SK-N-SH (cell line): ENCODE measurements around the gene RPL22. TPM values are rescaled to one million over a fixed set of nuclear protein-coding genes. Genes with fewer than 3 reads are reported as not detected.

Experiments
- CTCF ChIA-PET: fragments of 300-600, 350-600 bp; formaldehyde crosslinking; extraction: SDS; loops from one replicate; lab custom pipeline; 2021; lab: Yijun Ruan, JAX
- POLR2A ChIA-PET: fragments of 350-600 bp; sonication (Branson Sonifier 250); formaldehyde crosslinking; extraction: SDS; loops from one replicate; lab custom pipeline; 2020; ENCODE audit warnings: antibody characterized with exemption, inconsistent platforms; lab: Yijun Ruan, JAX
- DNase-seq: peaks from one replicate; pipeline ENCODE4 v3.0.0; 2012
- H2AFZ ChIP-seq: fragments of 200-600 bp; sonication (generic); 2 replicates; pipeline ENCODE4 v1.8.1; 2016; ENCODE audit warnings: antibody characterized with exemption, mild to moderate bottlenecking, low read depth
- H3F3A ChIP-seq: fragments of 200-600 bp; sonication (generic); replicated peaks from 2 replicates; pipeline ENCODE3; 2016; ENCODE audit warnings: antibody characterized with exemption, mild to moderate bottlenecking; ENCODE audit not compliant: insufficient read depth
- H3K27ac ChIP-seq, 2 experiments: fragments of 200-500 bp in 1 of 2; fragments of 200-600 bp in 1 of 2; sonication (Bioruptor generic) in 1 of 2; sonication (generic), shearing (Covaris generic) in 1 of 2; 2 replicates each; pipeline versions ENCODE4 v1.5.1 to v1.6.1; 2014 to 2016; ENCODE audit warnings: low read depth in 2 of 2, inconsistent platforms in 1 of 2, low read length in 1 of 2, mild to moderate bottlenecking in 1 of 2, mixed read lengths in 1 of 2
- H3K27me3 ChIP-seq: fragments of 200-600 bp; sonication (generic), shearing (Covaris generic); 2 replicates; pipeline ENCODE4 v1.6.1; 2016; ENCODE audit warnings: mixed run types; ENCODE audit not compliant: insufficient read depth
- H3K36me3 ChIP-seq, 2 experiments: fragments of 200-500 bp in 1 of 2; fragments of 200-600 bp in 1 of 2; sonication (Bioruptor generic) in 1 of 2; sonication (generic) in 1 of 2; replicated peaks in 1 of 2; 2 replicates each; pipeline versions ENCODE3 to v1.5.1; 2014 to 2016; ENCODE audit warnings: low read length in 1 of 2, mild to moderate bottlenecking in 1 of 2; ENCODE audit not compliant: insufficient read depth in 2 of 2, control insufficient read depth in 1 of 2
- H3K4me1 ChIP-seq, 2 experiments: fragments of 200-500 bp in 1 of 2; fragments of 200-600 bp in 1 of 2; sonication (Bioruptor generic) in 1 of 2; sonication (generic), shearing (Covaris generic) in 1 of 2; 2 replicates each; pipeline versions ENCODE4 v1.5.1 to v1.6.1; 2014 to 2016; ENCODE audit warnings: low read depth in 1 of 2, low read length in 1 of 2, mixed run types in 1 of 2; ENCODE audit not compliant: insufficient read depth in 2 of 2, control insufficient read depth in 1 of 2
- H3K4me2 ChIP-seq: fragments of 200-600 bp; sonication (generic), shearing (Covaris generic); 2 replicates; pipeline ENCODE4 v1.6.1; 2017; ENCODE audit warnings: mixed run types
- H3K4me3 ChIP-seq, 2 experiments: fragments of 200-500 bp in 1 of 2; fragments of 200-600 bp in 1 of 2; sonication (Bioruptor generic) in 1 of 2; sonication (generic), shearing (Covaris generic) in 1 of 2; 2 replicates each; pipeline versions ENCODE4 v1.5.1 to v1.8.1; 2014 to 2016; ENCODE audit warnings: low read depth in 2 of 2, inconsistent platforms in 1 of 2, low read length in 1 of 2, mild to moderate bottlenecking in 1 of 2, mixed read lengths in 1 of 2, moderate library complexity in 1 of 2
- H3K79me2 ChIP-seq: fragments of 200-600 bp; sonication (generic); 2 replicates; pipeline ENCODE4 v1.8.1; 2017; ENCODE audit warnings: mild to moderate bottlenecking; ENCODE audit not compliant: insufficient read depth
- H3K9ac ChIP-seq: fragments of 200-600 bp; sonication (generic); 2 replicates; pipeline ENCODE4 v1.6.1; 2017; ENCODE audit warnings: mixed run types
- H3K9me2 ChIP-seq: fragments of 200-600 bp; sonication (generic); 2 replicates; pipeline ENCODE4 v1.6.1; 2017; ENCODE audit warnings: mixed run types
- H3K9me3 ChIP-seq: fragments of 200-600 bp; sonication (generic); 2 replicates; pipeline ENCODE4 v1.6.1; 2017; ENCODE audit warnings: mixed run types, mild to moderate bottlenecking, moderate library complexity
- H4K20me1 ChIP-seq: fragments of 200-600 bp; sonication (generic); 2 replicates; pipeline ENCODE4 v1.6.1; 2017; ENCODE audit warnings: mild to moderate bottlenecking, mixed run types; ENCODE audit not compliant: insufficient read depth
- EP300 ChIP-seq, 2 experiments: IDR thresholded peaks; 2 replicates each; pipeline versions ENCODE4 v1.4.0 to v1.6.1; 2012; ENCODE audit warnings: borderline replicate concordance in 1 of 2, low read depth in 1 of 2, low read length in 1 of 2
- EZH2phosphoT487 ChIP-seq: fragments of 200-600 bp; sonication (generic); IDR thresholded peaks from 2 replicates; pipeline ENCODE4 v1.6.1; 2017; ENCODE audit warnings: low read depth, mixed run types, mild to moderate bottlenecking, antibody characterized with exemption, moderate library complexity, borderline replicate concordance
- FOSL2 ChIP-seq: IDR thresholded peaks from 2 replicates; pipeline ENCODE4 v1.4.0; 2012; ENCODE audit warnings: low read depth, mild to moderate bottlenecking, moderate library complexity, borderline replicate concordance
- GABPA ChIP-seq: IDR thresholded peaks from 2 replicates; pipeline ENCODE4 v1.4.0; 2012; ENCODE audit warnings: low read depth, mild to moderate bottlenecking
- JUND ChIP-seq: IDR thresholded peaks from 2 replicates; pipeline ENCODE4 v1.4.0; 2012
- NRF1 ChIP-seq: IDR thresholded peaks from 2 replicates; pipeline ENCODE4 v1.6.1; 2012; ENCODE audit warnings: low read depth, mild to moderate bottlenecking, low read length
- RAD21 ChIP-seq: IDR thresholded peaks from 2 replicates; pipeline ENCODE4 v1.6.1; 2012; ENCODE audit warnings: mild to moderate bottlenecking, low read length
- RCOR1 ChIP-seq: fragments of 150-350 bp; IDR thresholded peaks from 2 replicates; pipeline ENCODE4 v1.6.1; 2017; ENCODE audit warnings: antibody characterized with exemption, low read length
- RFX5 ChIP-seq: IDR thresholded peaks from 2 replicates; pipeline ENCODE4 v1.6.1; 2012; ENCODE audit warnings: mild to moderate bottlenecking, improper control_type of control experiment, low read length
- RXRA ChIP-seq: IDR thresholded peaks from 2 replicates; pipeline ENCODE4 v1.4.0; 2012; ENCODE audit warnings: low read depth, mild to moderate bottlenecking, borderline replicate concordance
- SMC3 ChIP-seq: IDR thresholded peaks from 2 replicates; pipeline ENCODE4 v1.6.1; 2012; ENCODE audit warnings: low read depth, low read length, improper control_type of control experiment
- TAF1 ChIP-seq: IDR thresholded peaks from 2 replicates; pipeline ENCODE4 v1.6.1; 2012; ENCODE audit warnings: low read depth, mild to moderate bottlenecking, low read length, moderate library complexity, borderline replicate concordance
- TCF12 ChIP-seq: IDR thresholded peaks from 2 replicates; pipeline ENCODE4 v1.4.0; 2012
- TEAD4 ChIP-seq: IDR thresholded peaks from 2 replicates; pipeline ENCODE4 v1.4.0; 2012; ENCODE audit warnings: mild to moderate bottlenecking, borderline replicate concordance; ENCODE audit not compliant: insufficient read depth
- YY1 ChIP-seq: IDR thresholded peaks from 2 replicates; pipeline ENCODE4 v1.4.0; 2012; ENCODE audit warnings: low read depth, mild to moderate bottlenecking
- ZBTB33 ChIP-seq: IDR thresholded peaks from 2 replicates; pipeline ENCODE4 v1.4.0; 2012; ENCODE audit warnings: low read depth, borderline replicate concordance
- WGBS: methylation state at CpG from one replicate; pipeline ENCODE4 v1.1.6; 2017; ENCODE audit warnings: low lambda C conversion rate; 5-methylcytosine and 5-hydroxymethylcytosine counted together
- polyA plus RNA-seq, 3 experiments: library from polyadenylated mRNA; depleted of rRNA; stranded (reverse); fragments of >200 nt; gene quantifications; 2 replicates each; pipeline ENCODE4 v1.2.3, GENCODE V29; 2012
- TF ChIP-seq, protein P1 (sequence below): IDR thresholded peaks from 2 replicates; pipeline ENCODE4 v1.4.0; 2012; ENCODE audit warnings: low read depth, borderline replicate concordance
- TF ChIP-seq, protein P2 (sequence below): IDR thresholded peaks from 2 replicates; pipeline ENCODE4 v1.6.1; 2012; ENCODE audit warnings: mild to moderate bottlenecking, low read depth, low read length, moderate library complexity
- TF ChIP-seq, protein P3 (sequence below): IDR thresholded peaks from 2 replicates; pipeline ENCODE4 v1.4.0; 2012; ENCODE audit warnings: low read depth

The RPL22 gene
- polyA plus RNA-seq, 1 of the 3 experiments (the other 2 are of a cell fraction) = 140 TPM

GRCh38 chr1:6163973-6164617 lies 35.3 kb downstream of the RPL22 start (continued):
- TF ChIP-seq RXRA (no peak), TCF12 (no peak), NRF1 (no peak)

DNA sequence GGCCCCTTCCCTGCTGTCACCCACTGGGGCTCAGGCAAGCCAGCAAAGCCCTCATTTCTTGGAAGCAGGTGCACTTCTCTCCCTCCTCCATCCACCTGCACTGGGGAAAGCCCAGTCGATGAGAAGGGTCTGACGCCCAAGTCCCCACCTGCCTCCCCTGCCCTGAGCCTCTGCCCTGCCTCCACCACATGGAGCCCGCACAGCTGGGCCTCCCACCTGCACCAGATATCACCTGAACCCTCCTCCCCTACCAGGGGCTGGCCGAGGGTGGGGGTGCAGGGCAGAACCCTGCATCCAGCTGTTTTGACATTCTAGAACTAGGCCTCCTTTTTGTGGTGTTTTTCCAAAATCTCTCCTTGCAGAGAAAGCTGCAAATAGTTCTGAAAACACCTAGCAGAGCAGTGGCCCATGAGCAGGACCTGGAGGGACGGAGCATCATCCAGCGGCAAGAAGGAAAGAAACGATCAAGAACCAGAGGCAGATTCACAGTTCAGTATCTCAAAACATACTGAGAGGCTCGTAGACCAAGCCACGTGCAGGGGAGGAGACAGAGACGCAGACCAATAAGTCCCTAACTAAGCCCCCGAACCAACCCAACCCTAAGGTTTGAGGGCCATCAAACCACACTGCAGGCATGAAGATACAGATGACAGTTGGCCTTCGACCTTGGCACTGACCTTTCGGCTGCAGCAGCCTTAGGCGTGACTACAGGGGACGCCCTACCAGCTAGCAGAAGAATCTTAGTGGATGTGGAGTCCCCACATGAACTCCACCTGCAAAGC lies 36.0 kb downstream of the RPL22 start:
- no peaks in the 10 kb centered on the region for H3K27me3 ChIP-seq
- POLR2A ChIA-PET = no interaction called here
- no peaks in the 10 kb centered on the region for H3K36me3 ChIP-seq
- H3K4me3 ChIP-seq = no peak overlapping the region
- WGBS = 63% methylated on average over 11 of the region's 15 CpGs
- peaks cover 0 to 44% of the 10 kb centered on the region in 2 experiments; a peak in 1 of 4 replicates for H3K4me1 ChIP-seq
- no peak for DNase-seq
- TF ChIP-seq, protein P1, sequence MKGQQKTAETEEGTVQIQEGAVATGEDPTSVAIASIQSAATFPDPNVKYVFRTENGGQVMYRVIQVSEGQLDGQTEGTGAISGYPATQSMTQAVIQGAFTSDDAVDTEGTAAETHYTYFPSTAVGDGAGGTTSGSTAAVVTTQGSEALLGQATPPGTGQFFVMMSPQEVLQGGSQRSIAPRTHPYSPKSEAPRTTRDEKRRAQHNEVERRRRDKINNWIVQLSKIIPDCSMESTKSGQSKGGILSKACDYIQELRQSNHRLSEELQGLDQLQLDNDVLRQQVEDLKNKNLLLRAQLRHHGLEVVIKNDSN = no peak
- TF ChIP-seq EP300 (IDR thresholded peaks at IDR 0.05; ENCODE audit: borderline replicate concordance in 1 of 2, low read depth in 1 of 2, low read length in 1 of 2) (no peak), YY1 (no peak), NRF1 (no peak), JUND (no peak), SMC3 (no peak), GABPA (no peak), RFX5 (no peak), ZBTB33 (no peak), FOSL2 (no peak), RAD21 (no peak), TEAD4 (no peak), TCF12 (no peak), TAF1 (no peak), EZH2phosphoT487 (no peak), RCOR1 (no peak)
- TF ChIP-seq, protein P2, sequence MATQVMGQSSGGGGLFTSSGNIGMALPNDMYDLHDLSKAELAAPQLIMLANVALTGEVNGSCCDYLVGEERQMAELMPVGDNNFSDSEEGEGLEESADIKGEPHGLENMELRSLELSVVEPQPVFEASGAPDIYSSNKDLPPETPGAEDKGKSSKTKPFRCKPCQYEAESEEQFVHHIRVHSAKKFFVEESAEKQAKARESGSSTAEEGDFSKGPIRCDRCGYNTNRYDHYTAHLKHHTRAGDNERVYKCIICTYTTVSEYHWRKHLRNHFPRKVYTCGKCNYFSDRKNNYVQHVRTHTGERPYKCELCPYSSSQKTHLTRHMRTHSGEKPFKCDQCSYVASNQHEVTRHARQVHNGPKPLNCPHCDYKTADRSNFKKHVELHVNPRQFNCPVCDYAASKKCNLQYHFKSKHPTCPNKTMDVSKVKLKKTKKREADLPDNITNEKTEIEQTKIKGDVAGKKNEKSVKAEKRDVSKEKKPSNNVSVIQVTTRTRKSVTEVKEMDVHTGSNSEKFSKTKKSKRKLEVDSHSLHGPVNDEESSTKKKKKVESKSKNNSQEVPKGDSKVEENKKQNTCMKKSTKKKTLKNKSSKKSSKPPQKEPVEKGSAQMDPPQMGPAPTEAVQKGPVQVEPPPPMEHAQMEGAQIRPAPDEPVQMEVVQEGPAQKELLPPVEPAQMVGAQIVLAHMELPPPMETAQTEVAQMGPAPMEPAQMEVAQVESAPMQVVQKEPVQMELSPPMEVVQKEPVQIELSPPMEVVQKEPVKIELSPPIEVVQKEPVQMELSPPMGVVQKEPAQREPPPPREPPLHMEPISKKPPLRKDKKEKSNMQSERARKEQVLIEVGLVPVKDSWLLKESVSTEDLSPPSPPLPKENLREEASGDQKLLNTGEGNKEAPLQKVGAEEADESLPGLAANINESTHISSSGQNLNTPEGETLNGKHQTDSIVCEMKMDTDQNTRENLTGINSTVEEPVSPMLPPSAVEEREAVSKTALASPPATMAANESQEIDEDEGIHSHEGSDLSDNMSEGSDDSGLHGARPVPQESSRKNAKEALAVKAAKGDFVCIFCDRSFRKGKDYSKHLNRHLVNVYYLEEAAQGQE = no peak
- TF ChIP-seq, protein P3, sequence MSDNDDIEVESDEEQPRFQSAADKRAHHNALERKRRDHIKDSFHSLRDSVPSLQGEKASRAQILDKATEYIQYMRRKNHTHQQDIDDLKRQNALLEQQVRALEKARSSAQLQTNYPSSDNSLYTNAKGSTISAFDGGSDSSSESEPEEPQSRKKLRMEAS = no peak
- H2AFZ ChIP-seq = no peak overlapping the region
- no peak overlapping the region for H3K4me2 ChIP-seq
- H3K9ac ChIP-seq = no peak overlapping the region
- no peaks in the 10 kb centered on the region for H3K9me2 ChIP-seq
- no peaks in the 10 kb centered on the region for H3K9me3 ChIP-seq
- no peaks in the 10 kb centered on the region for H3K79me2 ChIP-seq
- CTCF ChIA-PET = interaction anchor here (0.9 to 3.3 kb wide), 7 partner anchors 8 to 128 kb away, joined by 3 to 18 read pairs (median 4); no protein-coding TSS in a partner anchor
- H3F3A ChIP-seq = no peaks in the 10 kb centered on the region
- peak overlapping the region in 1 of 2 experiments; percentile 55; a peak in 1 of 4 replicates for H3K27ac ChIP-seq
- no peaks in the 10 kb centered on the region for H4K20me1 ChIP-seq
